Measurements from ENCODE around the gene PCDHA1. TPM values are rescaled to one million over a fixed set of nuclear protein-coding genes. Genes with fewer than 3 reads are reported as not detected.

PCDHA1 gene
- total RNA-seq, 1 experiment from 2014 or later = not detected

DNA sequence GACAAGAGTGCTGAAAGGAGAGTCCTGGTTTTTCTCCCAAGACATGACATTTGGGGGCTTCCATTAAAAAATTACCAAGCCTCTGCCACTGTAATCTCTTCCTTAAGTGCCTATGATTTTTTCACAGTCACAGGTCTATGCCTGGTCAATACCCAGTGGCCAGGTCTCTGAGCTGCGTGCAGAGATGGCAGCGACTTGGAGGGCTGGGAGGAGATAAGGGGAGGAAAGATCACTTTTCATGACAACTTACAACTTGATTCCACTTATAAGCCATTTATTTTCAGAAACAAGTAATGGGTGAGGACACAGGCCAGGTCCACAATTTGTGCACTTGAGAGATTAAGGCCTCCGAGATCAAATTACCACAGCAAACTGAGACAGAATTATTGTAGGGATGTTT lies 178.4 kb downstream of the PCDHA1 start:
- H3K27ac Mint-ChIP-seq (ENCODE audit: unreplicated experiment) = no peak overlapping the region
- H3K4me3 Mint-ChIP-seq (ENCODE audit: unreplicated experiment) = no peak overlapping the region
- BruUV-seq (replicated peaks) = no TSS peak
- no peaks in the 10 kb centered on the region for H3K4me1 Mint-ChIP-seq (ENCODE audit: low read depth, unreplicated experiment)
- CTCF ChIA-PET = no interaction called here
- no peaks in the 10 kb centered on the region for H3K36me3 Mint-ChIP-seq (ENCODE audit: insufficient read depth, unreplicated experiment)
- Histone ChIP-seq H3K4me1 (no peaks in the 10 kb centered on the region), H3K27me3 (replicated peaks; ENCODE audit: control insufficient read depth, insufficient read depth, low read length) (no peaks in the 10 kb centered on the region), H3K4me3 (ENCODE audit: low read depth, low read length) (no peak overlapping the region), H3K9me3 (no peaks in the 10 kb centered on the region), H3K36me3 (ENCODE audit: control insufficient read depth, insufficient read depth, low read length) (no peaks in the 10 kb centered on the region)
- intact Hi-C loops (cut with micrococcal nuclease; ENCODE audit: unreplicated experiment) = no loop called here
- H3K27me3 Mint-ChIP-seq (ENCODE audit: insufficient read depth, unreplicated experiment) = no peaks in the 10 kb centered on the region
- POLR2A ChIA-PET = no interaction called here
- DNase-seq = no peak
- no peaks in the 10 kb centered on the region for H3K9me3 Mint-ChIP-seq (ENCODE audit: unreplicated experiment)
- TF ChIP-seq, protein P1, sequence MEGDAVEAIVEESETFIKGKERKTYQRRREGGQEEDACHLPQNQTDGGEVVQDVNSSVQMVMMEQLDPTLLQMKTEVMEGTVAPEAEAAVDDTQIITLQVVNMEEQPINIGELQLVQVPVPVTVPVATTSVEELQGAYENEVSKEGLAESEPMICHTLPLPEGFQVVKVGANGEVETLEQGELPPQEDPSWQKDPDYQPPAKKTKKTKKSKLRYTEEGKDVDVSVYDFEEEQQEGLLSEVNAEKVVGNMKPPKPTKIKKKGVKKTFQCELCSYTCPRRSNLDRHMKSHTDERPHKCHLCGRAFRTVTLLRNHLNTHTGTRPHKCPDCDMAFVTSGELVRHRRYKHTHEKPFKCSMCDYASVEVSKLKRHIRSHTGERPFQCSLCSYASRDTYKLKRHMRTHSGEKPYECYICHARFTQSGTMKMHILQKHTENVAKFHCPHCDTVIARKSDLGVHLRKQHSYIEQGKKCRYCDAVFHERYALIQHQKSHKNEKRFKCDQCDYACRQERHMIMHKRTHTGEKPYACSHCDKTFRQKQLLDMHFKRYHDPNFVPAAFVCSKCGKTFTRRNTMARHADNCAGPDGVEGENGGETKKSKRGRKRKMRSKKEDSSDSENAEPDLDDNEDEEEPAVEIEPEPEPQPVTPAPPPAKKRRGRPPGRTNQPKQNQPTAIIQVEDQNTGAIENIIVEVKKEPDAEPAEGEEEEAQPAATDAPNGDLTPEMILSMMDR (IDR thresholded peaks at IDR 0.05; ENCODE audit: insufficient read depth in 1 of 2, low read depth in 1 of 2, low read length in 1 of 2, severe bottlenecking in 1 of 2, unreplicated experiment in 1 of 2) = no peak

DNA sequence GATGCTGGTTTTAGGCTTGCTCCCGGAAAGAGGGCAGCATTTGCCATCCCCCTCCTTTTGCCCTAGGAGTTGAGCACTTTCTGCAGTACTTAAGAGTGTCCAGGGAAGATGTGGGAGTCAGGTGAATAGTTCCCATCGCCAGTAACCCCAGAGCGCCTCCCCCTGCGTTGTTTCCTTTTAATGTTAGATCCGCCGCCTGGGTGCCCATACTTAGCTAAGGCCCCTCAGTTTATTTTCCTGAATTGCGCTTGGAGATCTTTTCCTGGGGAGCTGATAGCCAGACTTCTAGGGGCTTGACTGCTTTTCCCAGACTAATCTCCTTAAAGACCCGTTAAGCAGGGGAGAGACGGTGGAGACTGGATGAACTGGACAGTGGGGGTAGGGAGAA lies 180.0 kb downstream of the PCDHA1 start:
- CTCF ChIA-PET = no interaction called here
- BruUV-seq (replicated peaks) = no TSS peak
- Histone ChIP-seq H3K4me1 (no peaks in the 10 kb centered on the region), H3K4me3 (ENCODE audit: low read depth, low read length) (no peak overlapping the region), H3K36me3 (ENCODE audit: control insufficient read depth, insufficient read depth, low read length) (no peaks in the 10 kb centered on the region), H3K9me3 (no peaks in the 10 kb centered on the region), H3K27me3 (replicated peaks; ENCODE audit: control insufficient read depth, insufficient read depth, low read length) (no peaks in the 10 kb centered on the region)
- Mint-ChIP-seq H3K4me3 (ENCODE audit: unreplicated experiment) (no peak overlapping the region), H3K4me1 (ENCODE audit: low read depth, unreplicated experiment) (no peaks in the 10 kb centered on the region), H3K27ac (ENCODE audit: unreplicated experiment) (no peak overlapping the region), H3K9me3 (ENCODE audit: unreplicated experiment) (no peaks in the 10 kb centered on the region), H3K27me3 (ENCODE audit: insufficient read depth, unreplicated experiment) (no peaks in the 10 kb centered on the region), H3K36me3 (ENCODE audit: insufficient read depth, unreplicated experiment) (no peaks in the 10 kb centered on the region)
- intact Hi-C loops (cut with micrococcal nuclease; ENCODE audit: unreplicated experiment) = no loop called here
- no peak for DNase-seq
- TF ChIP-seq, protein P1 (IDR thresholded peaks at IDR 0.05; ENCODE audit: insufficient read depth in 1 of 2, low read depth in 1 of 2, low read length in 1 of 2, severe bottlenecking in 1 of 2, unreplicated experiment in 1 of 2) = no peak
- POLR2A ChIA-PET = no interaction called here

DNA sequence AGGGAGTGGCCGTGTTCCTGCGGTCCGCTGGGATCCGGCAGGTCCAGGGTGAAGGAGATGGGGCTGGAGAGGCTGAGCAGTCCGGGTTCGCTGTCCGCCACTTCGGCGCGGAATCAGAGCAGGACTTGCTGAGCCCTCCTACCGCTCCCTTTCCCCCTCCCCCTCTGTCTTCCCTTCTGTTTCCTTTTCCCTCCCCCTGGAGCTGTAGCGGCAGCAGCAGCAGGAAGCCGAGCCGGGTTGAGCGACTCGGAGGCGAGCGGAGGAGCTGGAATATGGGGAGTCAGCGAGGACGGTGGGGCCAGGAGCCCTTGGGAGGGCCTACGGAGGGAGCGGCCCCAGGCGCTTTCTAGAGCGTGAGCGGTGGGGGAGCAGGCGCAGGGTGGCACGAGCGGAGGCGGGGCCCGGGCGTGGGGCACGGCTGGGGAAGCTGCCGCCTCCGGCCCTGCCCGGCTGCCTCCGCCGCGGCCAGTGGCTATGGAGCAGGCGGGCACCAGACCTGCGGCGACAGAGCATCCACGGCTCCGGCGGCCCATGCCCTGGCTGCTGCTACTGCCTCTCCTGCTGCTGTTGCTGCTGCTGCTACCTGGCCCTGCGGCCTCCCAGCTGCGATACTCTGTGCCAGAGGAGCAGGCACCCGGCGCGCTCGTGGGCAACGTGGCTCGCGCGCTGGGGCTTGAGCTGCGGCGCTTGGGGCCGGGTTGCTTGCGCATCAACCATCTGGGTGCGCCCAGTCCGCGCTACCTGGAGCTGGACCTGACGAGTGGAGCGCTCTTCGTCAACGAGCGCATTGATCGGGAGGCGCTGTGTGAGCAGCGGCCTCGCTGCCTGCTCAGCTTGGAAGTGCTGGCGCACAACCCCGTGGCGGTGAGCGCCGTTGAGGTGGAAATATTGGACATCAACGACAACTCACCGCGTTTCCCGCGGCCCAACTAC lies 180.6 kb downstream of the PCDHA1 start, which contains the start of gene PCDHAC2:
Gene PCDHAC2 (plus strand): TSS at position 184 of the 933 bp plus-strand sequence. CDS start 291 bp downstream, at position 475.
- H3K36me3 ChIP-seq (ENCODE audit: control insufficient read depth, insufficient read depth, low read length) = no peaks in the 10 kb centered on the region
- H3K36me3 Mint-ChIP-seq (ENCODE audit: insufficient read depth, unreplicated experiment) = no peaks in the 10 kb centered on the region
- H3K4me1 Mint-ChIP-seq (ENCODE audit: low read depth, unreplicated experiment) = no peaks in the 10 kb centered on the region
- no peaks in the 10 kb centered on the region for H3K27me3 Mint-ChIP-seq (ENCODE audit: insufficient read depth, unreplicated experiment)
- no peaks in the 10 kb centered on the region for H3K9me3 Mint-ChIP-seq (ENCODE audit: unreplicated experiment)
- CTCF ChIA-PET = no interaction called here
- H3K27me3 ChIP-seq (replicated peaks; ENCODE audit: control insufficient read depth, insufficient read depth, low read length) = no peaks in the 10 kb centered on the region
- no peak within 1 kb of the TSS for H3K4me3 ChIP-seq (ENCODE audit: low read depth, low read length)
- H3K4me3 Mint-ChIP-seq (ENCODE audit: unreplicated experiment) = no peak within 1 kb of the TSS
- POLR2A ChIA-PET = no interaction called here
- TF ChIP-seq, protein P1 (IDR thresholded peaks at IDR 0.05; ENCODE audit: insufficient read depth in 1 of 2, low read depth in 1 of 2, low read length in 1 of 2, severe bottlenecking in 1 of 2, unreplicated experiment in 1 of 2) = no peak
- BruUV-seq (replicated peaks) = no TSS peak
- no peaks in the 10 kb centered on the region for H3K9me3 ChIP-seq
- DNase-seq = no peak
- intact Hi-C loops (cut with micrococcal nuclease; ENCODE audit: unreplicated experiment) = no loop called here
- no peak within 1 kb of the TSS for H3K27ac Mint-ChIP-seq (ENCODE audit: unreplicated experiment)
- H3K4me1 ChIP-seq = no peaks in the 10 kb centered on the region

Measured in Caco-2 (cell line).